Fibroblast of mammary gland (primary cell): ENCODE results near the gene LOC128125822.

Experiments used
- DNase-seq: peaks from one replicate; pipeline ENCODE4 v3.0.0-alpha.2; 2010; ENCODE audit warnings: low read depth
- H3K4me3 ChIP-seq: 2 replicates; pipeline ENCODE4 v1.5.1; 2011; ENCODE audit warnings: low read depth, mild to moderate bottlenecking, low read length, moderate library complexity; ENCODE audit not compliant: control insufficient read depth
- CTCF ChIP-seq: conservative IDR thresholded peaks from 2 replicates; pipeline ENCODE4 v1.5.1; 2011; ENCODE audit warnings: low read depth, low read length, inconsistent platforms; ENCODE audit not compliant: control insufficient read depth, insufficient read depth

LOC128125822 gene

GRCh38 chr6:63537959-63538300, 34.4 kb upstream of the LOC128125822 start:
- no peak for TF ChIP-seq CTCF
- no peak for DNase-seq
- H3K4me3 ChIP-seq: no peak overlapping the region

- no peak overlapping the region for H3K4me3 ChIP-seq
- TF ChIP-seq CTCF: no peak
- DNase-seq: no peak
Measured at GRCh38 chr6:63538550-63538949, 33.7 kb upstream of the LOC128125822 start.

- TF ChIP-seq CTCF: no peak
- H3K4me3 ChIP-seq: no peak overlapping the region
- no peak for DNase-seq
Measured at GRCh38 chr6:63543001-63543400, 29.3 kb upstream of the LOC128125822 start.

- DNase-seq: no peak
- H3K4me3 ChIP-seq: no peak overlapping the region
- no peak for TF ChIP-seq CTCF
Measured at GRCh38 chr6:63543982-63544381, 28.3 kb upstream of the LOC128125822 start.

- no peak for TF ChIP-seq CTCF
- no peak overlapping the region for H3K4me3 ChIP-seq
- no peak for DNase-seq
Measured at GRCh38 chr6:63546236-63546635, 26.0 kb upstream of the LOC128125822 start.

GRCh38 chr6:63546697-63547096, 25.6 kb upstream of the LOC128125822 start:
- TF ChIP-seq CTCF: no peak
- DNase-seq: no peak
- no peak overlapping the region for H3K4me3 ChIP-seq

- DNase-seq: no peak
- TF ChIP-seq CTCF: no peak
- no peak overlapping the region for H3K4me3 ChIP-seq
Measured at GRCh38 chr6:63549076-63549475, 23.2 kb upstream of the LOC128125822 start.
